Activated CD8-positive, alpha-beta memory T cell treated with anti-CD3 and anti-CD28 coated beads, Interleukin-2, amount 10 ng/mL, durations not matched to agents 7 days and 5 days (primary cell): ENCODE data around the gene TMEM270. TPM values are rescaled to one million over a fixed set of nuclear protein-coding genes. Genes with fewer than 3 reads are reported as not detected.
A peak's percentile ranks its signal among the peaks of the same experiment; 100 is the strongest.
"Not testable (repeated sequence)": the region's sequence is repeated elsewhere in the genome, so short reads cannot be mapped to it uniquely, and the experiment has no call there.

Source experiments
- ATAC-seq: fragments of 150-1000 bp; cut with Tn5 transposase; one replicate; pipeline ENCODE4 v1.10.0; 2021; ENCODE audit warnings: moderate library complexity
- CTCF ChIA-PET: fragments of 350-600 bp; sonication (Branson Sonifier 250); formaldehyde crosslinking; loops from one replicate; lab custom pipeline; 2021; ENCODE audit warnings: antibody characterized with exemption; lab: Charles Lee
- DNase-seq: peaks from one replicate; pipeline ENCODE4 v3.0.0-alpha.2; 2020
- H3K27ac Mint-ChIP-seq: one replicate; pipeline ENCODE4 v1.8.0; 2021; ENCODE audit warnings: mild to moderate bottlenecking, mixed read lengths
- H3K27me3 Mint-ChIP-seq: one replicate; pipeline ENCODE4 v1.8.0; 2021; ENCODE audit warnings: mixed read lengths
- H3K36me3 Mint-ChIP-seq: one replicate; pipeline ENCODE4 v1.8.0; 2021; ENCODE audit warnings: mild to moderate bottlenecking, mixed read lengths
- H3K4me1 Mint-ChIP-seq: one replicate; pipeline ENCODE4 v1.8.0; 2021; ENCODE audit warnings: mixed read lengths
- H3K4me3 Mint-ChIP-seq: one replicate; pipeline ENCODE4 v1.8.0; 2021; ENCODE audit warnings: mild to moderate bottlenecking, moderate library complexity, mixed read lengths
- H3K9me3 Mint-ChIP-seq: one replicate; pipeline ENCODE4 v1.8.0; 2022; ENCODE audit warnings: low read depth, mixed read lengths
- total RNA-seq, 2 experiments: library from RNA; stranded (reverse); gene quantifications; one replicate each; pipeline ENCODE4 v1.2.3, GENCODE V29; 2021

Gene TMEM270
- total RNA-seq, 2 experiments from 2014 or later: not detected

DNA sequence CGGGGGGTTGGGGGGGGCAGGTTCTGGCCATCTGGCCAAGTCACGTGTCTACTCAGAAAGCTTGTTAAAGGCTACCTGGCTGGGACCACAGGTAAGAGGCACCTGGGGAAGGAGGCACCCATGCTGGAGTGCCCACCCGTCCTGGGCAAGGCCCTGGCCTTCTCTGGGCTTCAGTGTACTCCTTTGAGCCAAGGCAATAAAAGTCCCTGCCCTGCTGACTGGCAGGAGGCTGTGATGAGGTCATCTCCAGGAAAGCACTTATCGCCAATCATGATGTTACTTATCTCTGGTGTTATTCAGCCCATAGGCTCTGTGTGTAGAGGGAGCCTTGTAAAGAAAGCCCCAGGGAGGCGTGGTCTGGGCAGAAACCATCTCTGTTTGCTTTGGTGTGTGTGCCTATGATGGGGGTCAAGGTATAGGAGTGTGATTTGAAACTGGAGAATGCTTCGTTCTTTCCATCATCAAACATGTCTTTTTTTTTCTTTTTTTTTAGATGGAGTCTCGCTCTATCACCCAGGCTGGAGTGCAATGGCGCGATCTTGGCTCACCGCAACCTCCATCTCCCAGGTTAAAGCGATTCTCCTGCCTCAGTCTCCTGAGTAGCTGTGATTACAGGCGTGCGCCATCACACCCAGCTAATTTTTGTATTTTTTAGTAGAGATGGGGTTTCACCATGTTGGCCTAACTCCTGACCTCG is 32.7 kb upstream of the TMEM270 start:
- CTCF ChIA-PET: interaction anchor here (1.0 kb wide), 2 partner anchors 17 to 199 kb away, joined by 3 read pairs; no protein-coding TSS in a partner anchor
- no peak for DNase-seq
- H3K4me1 Mint-ChIP-seq: peaks cover 26% of the 10 kb centered on the region
- H3K4me3 Mint-ChIP-seq: no peak overlapping the region
- peak; percentile 72 for ATAC-seq
- no peaks in the 10 kb centered on the region for H3K36me3 Mint-ChIP-seq
- no peak overlapping the region for H3K27ac Mint-ChIP-seq
- peaks cover 19% of the 10 kb centered on the region for H3K27me3 Mint-ChIP-seq
- H3K9me3 Mint-ChIP-seq: no peaks in the 10 kb centered on the region

DNA sequence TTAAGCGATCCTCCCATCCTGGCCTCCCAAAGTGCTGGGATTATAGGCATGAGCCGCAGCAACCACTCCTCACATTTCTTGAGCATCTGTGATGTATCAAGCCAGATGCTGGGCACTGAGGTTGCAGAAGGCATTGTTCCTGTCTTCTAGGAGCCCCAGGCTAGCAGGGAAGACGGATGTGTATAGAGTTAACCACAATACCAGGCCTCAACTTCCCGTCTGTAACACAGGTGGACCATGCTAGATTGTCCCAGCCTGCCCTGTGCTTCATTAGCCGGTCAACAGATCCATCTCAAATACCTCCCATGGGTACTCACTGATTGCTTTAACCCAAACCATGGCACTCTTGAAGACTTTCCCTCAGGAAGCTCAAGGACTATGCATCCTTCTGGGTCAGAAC is 32.0 kb upstream of the TMEM270 start:
- H3K9me3 Mint-ChIP-seq: no peaks in the 10 kb centered on the region
- peaks cover 26% of the 10 kb centered on the region for H3K4me1 Mint-ChIP-seq
- no peak for ATAC-seq

DNA sequence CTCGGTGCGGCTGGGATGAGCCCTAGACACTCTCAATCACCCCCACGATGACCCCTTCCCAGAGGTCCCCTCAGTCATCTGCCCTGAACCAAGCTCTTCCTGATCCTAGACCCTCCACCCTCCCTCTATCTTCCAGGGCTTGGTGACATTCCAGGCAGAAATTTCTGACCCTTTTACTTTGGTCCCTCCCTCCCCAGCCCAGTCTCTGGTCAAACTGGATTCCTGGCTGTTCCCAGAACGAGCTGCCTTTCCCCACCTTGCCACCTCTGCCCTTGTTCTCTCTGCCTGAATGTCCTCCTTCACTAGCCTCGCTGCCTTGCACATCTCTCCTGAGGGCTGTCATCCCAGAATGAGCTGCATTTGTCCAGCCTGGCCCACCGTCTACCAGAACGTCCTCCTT is 31.5 kb upstream of the TMEM270 start:
- H3K4me3 Mint-ChIP-seq: no peak overlapping the region
- no peaks in the 10 kb centered on the region for H3K9me3 Mint-ChIP-seq
- H3K36me3 Mint-ChIP-seq: no peaks in the 10 kb centered on the region
- H3K4me1 Mint-ChIP-seq: peaks cover 26% of the 10 kb centered on the region
- peaks cover 19% of the 10 kb centered on the region for H3K27me3 Mint-ChIP-seq
- ATAC-seq (no peak), DNase-seq (no peak)
- CTCF ChIA-PET: interaction anchor here (1.0 kb wide), 1 partner anchor 25 kb away, joined by 5 read pairs; no protein-coding TSS in a partner anchor
- no peak overlapping the region for H3K27ac Mint-ChIP-seq

More for the DNA sequence above, 32.0 kb upstream of the TMEM270 start:
- no peak overlapping the region for H3K27ac Mint-ChIP-seq
- H3K4me3 Mint-ChIP-seq: no peak overlapping the region
- CTCF ChIA-PET: interaction anchor here (1.0 kb wide), 2 partner anchors 18 to 26 kb away, joined by 3 to 5 read pairs; no protein-coding TSS in a partner anchor
- no peak for DNase-seq
- H3K27me3 Mint-ChIP-seq: peaks cover 19% of the 10 kb centered on the region
- H3K36me3 Mint-ChIP-seq: no peaks in the 10 kb centered on the region

DNA sequence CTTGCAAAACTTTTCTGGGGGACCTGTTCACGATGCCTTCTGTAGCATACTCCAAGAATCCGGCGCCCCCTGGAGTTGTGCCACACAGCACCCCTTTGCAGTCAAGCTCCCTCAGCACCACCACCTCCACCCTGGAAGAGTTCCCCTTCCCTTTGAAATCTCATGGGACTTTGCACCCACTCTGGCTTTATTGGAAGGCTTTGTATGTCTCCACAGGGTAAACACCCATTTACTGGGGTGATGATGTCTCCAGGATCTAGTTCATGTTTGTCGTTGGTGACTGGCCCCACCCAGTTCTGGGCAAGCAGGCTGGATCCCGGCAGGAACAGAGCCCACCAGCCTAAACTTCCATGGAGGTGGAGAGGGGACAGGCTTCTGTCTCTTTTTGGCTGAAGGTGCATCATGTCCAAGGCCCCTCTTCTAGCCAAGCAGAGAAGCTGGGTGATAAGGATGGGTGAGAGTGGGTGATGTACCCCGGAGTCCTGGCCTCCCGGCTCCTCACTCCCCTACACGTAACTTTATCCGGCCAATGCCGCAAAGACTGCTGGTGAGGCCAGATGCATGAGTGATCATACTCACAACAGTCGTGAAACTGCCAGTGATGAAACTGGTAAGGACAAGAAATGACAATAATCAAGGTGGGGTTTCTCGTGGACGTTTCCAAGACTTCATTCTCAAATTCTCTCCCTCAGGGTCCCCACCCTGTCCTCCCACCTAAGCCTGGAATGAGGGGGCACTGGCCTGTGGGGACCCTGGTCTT is 30.9 kb upstream of the TMEM270 start:
- CTCF ChIA-PET: interaction anchor here (1.0 kb wide), 1 partner anchor 24 kb away, joined by 5 read pairs; no protein-coding TSS in a partner anchor
- no peak overlapping the region for H3K27ac Mint-ChIP-seq
- ATAC-seq: no peak

DNA sequence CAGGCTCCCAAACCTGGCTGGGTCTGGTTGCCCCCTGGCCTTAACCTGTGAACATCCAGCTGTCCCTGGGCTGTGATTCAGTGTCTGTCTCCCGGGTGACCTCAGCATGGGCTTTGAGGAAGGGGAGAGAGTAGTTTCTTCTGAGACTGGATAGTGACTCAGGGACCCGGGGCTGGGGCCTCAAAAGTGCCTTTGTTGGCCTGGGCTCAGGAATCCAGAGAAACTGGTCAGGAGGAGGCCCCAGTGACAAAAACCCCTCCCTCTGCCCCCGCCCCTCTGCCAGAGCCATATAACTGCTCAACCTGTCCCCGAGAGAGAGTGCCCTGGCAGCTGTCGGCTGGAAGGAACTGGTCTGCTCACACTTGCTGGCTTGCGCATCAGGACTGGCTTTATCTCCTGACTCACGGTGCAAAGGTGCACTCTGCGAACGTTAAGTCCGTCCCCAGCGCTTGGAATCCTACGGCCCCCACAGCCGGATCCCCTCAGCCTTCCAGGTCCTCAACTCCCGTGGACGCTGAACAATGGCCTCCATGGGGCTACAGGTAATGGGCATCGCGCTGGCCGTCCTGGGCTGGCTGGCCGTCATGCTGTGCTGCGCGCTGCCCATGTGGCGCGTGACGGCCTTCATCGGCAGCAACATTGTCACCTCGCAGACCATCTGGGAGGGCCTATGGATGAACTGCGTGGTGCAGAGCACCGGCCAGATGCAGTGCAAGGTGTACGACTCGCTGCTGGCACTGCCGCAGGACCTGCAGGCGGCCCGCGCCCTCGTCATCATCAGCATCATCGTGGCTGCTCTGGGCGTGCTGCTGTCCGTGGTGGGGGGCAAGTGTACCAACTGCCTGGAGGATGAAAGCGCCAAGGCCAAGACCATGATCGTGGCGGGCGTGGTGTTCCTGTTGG is 30.0 kb upstream of the TMEM270 start, which contains the start of gene CLDN4:
CLDN4 (plus strand) TSS at position 316 of the 903 bp plus-strand sequence; CDS start at position 522, 206 bp downstream.
- Mint-ChIP-seq H3K27ac (no peak within 1 kb of the TSS), H3K9me3 (no peaks in the 10 kb centered on the region), H3K36me3 (no peaks in the 10 kb centered on the region), H3K4me3 (no peak within 1 kb of the TSS), H3K27me3 (peaks cover 19% of the 10 kb centered on the region), H3K4me1 (peaks cover 26% of the 10 kb centered on the region)
- DNase-seq: no peak
- no peak for ATAC-seq
- CTCF ChIA-PET: no interaction called here

More for the DNA sequence above, 30.9 kb upstream of the TMEM270 start:
- no peak overlapping the region for H3K4me3 Mint-ChIP-seq
- H3K4me1 Mint-ChIP-seq: peaks cover 26% of the 10 kb centered on the region
- no peaks in the 10 kb centered on the region for H3K9me3 Mint-ChIP-seq
- peaks cover 19% of the 10 kb centered on the region for H3K27me3 Mint-ChIP-seq
- DNase-seq: no peak
- no peaks in the 10 kb centered on the region for H3K36me3 Mint-ChIP-seq

DNA sequence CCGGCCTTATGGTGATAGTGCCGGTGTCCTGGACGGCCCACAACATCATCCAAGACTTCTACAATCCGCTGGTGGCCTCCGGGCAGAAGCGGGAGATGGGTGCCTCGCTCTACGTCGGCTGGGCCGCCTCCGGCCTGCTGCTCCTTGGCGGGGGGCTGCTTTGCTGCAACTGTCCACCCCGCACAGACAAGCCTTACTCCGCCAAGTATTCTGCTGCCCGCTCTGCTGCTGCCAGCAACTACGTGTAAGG is 29.4 kb upstream of the TMEM270 start:
- H3K27me3 Mint-ChIP-seq: peaks cover 18% of the 10 kb centered on the region
- CTCF ChIA-PET: no interaction called here
- no peaks in the 10 kb centered on the region for H3K36me3 Mint-ChIP-seq
- DNase-seq: no peak
- ATAC-seq: no peak
- H3K4me1 Mint-ChIP-seq: peaks cover 26% of the 10 kb centered on the region
- H3K27ac Mint-ChIP-seq: no peak overlapping the region
- no peaks in the 10 kb centered on the region for H3K9me3 Mint-ChIP-seq
- no peak overlapping the region for H3K4me3 Mint-ChIP-seq

DNA sequence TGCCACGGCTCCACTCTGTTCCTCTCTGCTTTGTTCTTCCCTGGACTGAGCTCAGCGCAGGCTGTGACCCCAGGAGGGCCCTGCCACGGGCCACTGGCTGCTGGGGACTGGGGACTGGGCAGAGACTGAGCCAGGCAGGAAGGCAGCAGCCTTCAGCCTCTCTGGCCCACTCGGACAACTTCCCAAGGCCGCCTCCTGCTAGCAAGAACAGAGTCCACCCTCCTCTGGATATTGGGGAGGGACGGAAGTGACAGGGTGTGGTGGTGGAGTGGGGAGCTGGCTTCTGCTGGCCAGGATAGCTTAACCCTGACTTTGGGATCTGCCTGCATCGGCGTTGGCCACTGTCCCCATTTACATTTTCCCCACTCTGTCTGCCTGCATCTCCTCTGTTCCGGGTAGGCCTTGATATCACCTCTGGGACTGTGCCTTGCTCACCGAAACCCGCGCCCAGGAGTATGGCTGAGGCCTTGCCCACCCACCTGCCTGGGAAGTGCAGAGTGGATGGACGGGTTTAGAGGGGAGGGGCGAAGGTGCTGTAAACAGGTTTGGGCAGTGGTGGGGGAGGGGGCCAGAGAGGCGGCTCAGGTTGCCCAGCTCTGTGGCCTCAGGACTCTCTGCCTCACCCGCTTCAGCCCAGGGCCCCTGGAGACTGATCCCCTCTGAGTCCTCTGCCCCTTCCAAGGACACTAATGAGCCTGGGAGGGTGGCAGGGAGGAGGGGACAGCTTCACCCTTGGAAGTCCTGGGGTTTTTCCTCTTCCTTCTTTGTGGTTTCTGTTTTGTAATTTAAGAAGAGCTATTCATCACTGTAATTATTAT is 28.9 kb upstream of the TMEM270 start:
- CTCF ChIA-PET: no interaction called here
- Mint-ChIP-seq H3K4me3 (no peak overlapping the region), H3K36me3 (no peaks in the 10 kb centered on the region), H3K4me1 (peaks cover 21% of the 10 kb centered on the region), H3K27ac (no peak overlapping the region), H3K9me3 (no peaks in the 10 kb centered on the region), H3K27me3 (peaks cover 13% of the 10 kb centered on the region)
- ATAC-seq: no peak
- DNase-seq: no peak

DNA sequence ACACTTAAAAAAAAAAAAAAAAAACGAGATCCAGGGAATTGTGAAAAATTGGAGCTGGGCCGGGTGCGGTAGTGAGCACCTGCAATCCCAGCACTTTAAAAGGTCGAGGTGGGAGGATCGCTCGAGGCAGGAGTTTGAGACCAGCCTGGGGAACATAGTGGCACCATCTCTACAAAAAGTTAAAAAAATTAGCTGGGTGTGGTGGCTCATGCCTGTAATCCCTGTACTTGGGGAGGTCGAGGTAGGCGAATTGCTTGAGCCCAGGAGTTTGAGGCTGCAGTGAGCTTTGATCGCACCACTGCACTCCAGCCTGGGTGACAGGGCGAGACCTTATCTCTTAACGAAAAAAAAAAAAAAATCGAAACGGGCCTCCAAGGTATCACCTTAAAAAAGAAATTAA is 28.2 kb upstream of the TMEM270 start:
- CTCF ChIA-PET: interaction anchor here (1.5 kb wide), 1 partner anchor 22 kb away, joined by 5 read pairs; no protein-coding TSS in a partner anchor
- Mint-ChIP-seq H3K4me1 (peaks cover 13% of the 10 kb centered on the region), H3K9me3 (no peaks in the 10 kb centered on the region), H3K27ac (no peak overlapping the region), H3K36me3 (no peaks in the 10 kb centered on the region), H3K4me3 (no peak overlapping the region), H3K27me3 (peaks cover 8% of the 10 kb centered on the region)
- DNase-seq (no peak), ATAC-seq (no peak)

DNA sequence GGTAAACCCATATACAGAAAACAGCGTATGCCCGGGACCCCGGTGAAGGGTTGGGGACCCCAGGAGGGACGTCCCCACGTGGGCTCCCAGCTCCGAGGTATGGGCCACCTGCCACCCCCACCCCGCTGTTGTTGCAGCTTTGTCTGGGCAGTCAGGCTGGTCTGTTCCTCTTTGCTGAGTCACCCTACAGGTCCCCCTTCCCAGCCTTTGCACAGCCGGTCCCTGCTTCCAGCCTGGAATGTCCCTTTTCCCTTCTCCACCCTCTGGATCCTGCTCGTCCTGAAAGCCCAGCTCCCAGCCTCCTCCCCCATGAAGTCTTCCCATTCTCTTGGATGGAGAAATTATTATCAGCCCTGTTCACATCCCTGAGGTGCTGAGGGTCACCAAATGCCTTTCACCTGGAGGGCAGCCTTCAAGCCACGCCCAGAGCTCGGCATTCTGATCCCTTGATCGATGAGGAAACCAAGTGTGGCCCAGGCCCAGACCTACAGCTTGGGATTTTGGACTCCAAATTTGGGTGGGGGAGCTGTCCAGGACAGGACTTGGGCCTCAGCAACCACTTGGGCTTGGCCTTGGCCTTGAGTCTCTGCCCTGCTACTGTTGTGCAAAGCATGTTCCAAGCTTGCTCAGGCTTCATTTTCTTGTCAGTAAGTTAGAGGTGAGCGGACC is 27.6 kb upstream of the TMEM270 start:
- peaks cover 8% of the 10 kb centered on the region for H3K27me3 Mint-ChIP-seq
- H3K27ac Mint-ChIP-seq: no peak overlapping the region
- no peak for ATAC-seq
- no peak for DNase-seq
- H3K36me3 Mint-ChIP-seq: no peaks in the 10 kb centered on the region
- CTCF ChIA-PET: interaction anchor here (0.6 to 1.5 kb wide), 2 partner anchors 21 to 26 kb away, joined by 4 to 5 read pairs; no protein-coding TSS in a partner anchor
- no peaks in the 10 kb centered on the region for H3K9me3 Mint-ChIP-seq
- H3K4me1 Mint-ChIP-seq: peaks cover 12% of the 10 kb centered on the region
- H3K4me3 Mint-ChIP-seq: no peak overlapping the region

DNA sequence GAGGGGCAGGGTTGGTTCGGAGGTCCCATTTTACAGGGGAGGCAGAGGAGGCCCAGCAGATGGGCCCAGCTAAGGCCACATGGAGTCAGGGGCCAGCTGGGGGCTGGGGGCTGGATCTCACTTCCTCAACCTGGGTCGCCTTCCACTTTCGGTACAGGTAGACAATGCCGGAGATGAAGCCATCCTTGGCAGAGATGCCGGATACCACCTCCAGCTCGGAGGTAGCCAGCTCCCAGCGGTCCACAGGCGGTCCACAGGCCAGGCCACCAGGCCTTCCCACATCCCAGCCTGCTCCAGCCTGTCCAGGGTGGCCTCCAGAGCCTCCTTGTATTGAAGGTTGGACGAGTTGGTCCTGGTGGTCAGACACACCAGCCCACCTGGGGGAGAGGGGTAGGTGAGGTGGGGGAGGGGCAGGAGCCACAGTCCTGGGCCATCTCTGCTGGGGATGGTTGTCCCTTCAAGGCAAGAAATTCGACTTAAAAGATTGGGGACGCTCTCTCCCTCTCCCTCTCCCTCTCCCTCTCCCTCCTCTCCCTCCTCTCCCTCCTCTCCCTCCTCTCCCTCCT is 26.2 kb upstream of the TMEM270 start:
- Mint-ChIP-seq H3K27ac (no peak overlapping the region), H3K9me3 (no peaks in the 10 kb centered on the region), H3K4me1 (peaks cover 7% of the 10 kb centered on the region), H3K36me3 (no peaks in the 10 kb centered on the region), H3K27me3 (peaks cover 1% of the 10 kb centered on the region), H3K4me3 (no peak overlapping the region)
- no peak for ATAC-seq
- DNase-seq: no peak
- CTCF ChIA-PET: no interaction called here

DNA sequence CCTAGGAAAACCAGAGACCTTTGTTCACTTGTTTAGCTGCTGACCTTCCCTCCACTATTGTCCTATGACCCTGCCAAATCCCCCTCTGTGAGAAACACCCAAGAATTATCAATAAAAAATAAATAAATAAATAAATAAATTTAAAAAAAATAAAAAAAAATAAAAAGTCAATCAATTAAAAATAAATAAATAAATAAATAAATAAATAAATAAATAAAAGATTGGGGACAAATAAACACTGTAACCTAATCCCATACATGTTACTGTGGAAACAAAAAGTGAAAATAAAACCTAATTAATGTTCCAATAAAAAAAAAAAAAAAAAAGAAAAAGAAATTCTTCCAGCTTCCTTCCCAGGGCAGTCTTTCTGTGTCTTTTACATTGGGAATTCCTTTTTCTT is 23.8 kb upstream of the TMEM270 start:
- H3K27me3 Mint-ChIP-seq, ATAC-seq, H3K4me1 Mint-ChIP-seq, H3K36me3 Mint-ChIP-seq, CTCF ChIA-PET, H3K4me3 Mint-ChIP-seq, H3K9me3 Mint-ChIP-seq, H3K27ac Mint-ChIP-seq, DNase-seq: not testable (repeated sequence)

DNA sequence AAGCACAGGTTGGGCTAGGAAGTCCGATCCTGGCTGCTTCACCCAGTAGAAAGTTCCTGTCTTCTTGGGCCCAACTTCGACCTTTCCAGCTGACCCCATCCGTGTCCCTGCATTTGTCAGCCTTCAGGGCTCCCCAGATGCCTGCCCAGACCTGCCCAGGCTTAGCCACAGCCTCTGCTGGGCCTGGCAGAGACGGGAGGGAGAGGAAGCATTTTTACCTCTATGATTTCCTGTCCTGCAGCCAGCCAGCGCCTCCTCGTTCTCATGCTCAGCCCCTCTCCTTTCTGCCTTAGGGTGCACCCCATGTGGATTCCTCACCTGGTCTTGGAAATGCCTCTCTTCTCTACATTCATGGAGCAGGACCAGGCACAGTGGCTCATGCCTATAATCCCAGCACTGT is 22.3 kb upstream of the TMEM270 start:
- CTCF ChIA-PET: no interaction called here
- H3K27me3 Mint-ChIP-seq: peaks cover under 1% of the 10 kb centered on the region
- H3K4me3 Mint-ChIP-seq: no peak overlapping the region
- DNase-seq (no peak), ATAC-seq (no peak)
- no peaks in the 10 kb centered on the region for H3K9me3 Mint-ChIP-seq
- H3K36me3 Mint-ChIP-seq: no peaks in the 10 kb centered on the region
- peaks cover 9% of the 10 kb centered on the region for H3K4me1 Mint-ChIP-seq
- H3K27ac Mint-ChIP-seq: no peak overlapping the region
